ENCODE results near the gene PRDM10. TPM values are rescaled to one million over a fixed set of nuclear protein-coding genes. Genes with fewer than 3 reads are reported as not detected.

Gene PRDM10
- total and polyA plus RNA-seq, 7 experiments from 2014 or later = 2.5 to 16.3 (median 13.4) TPM

DNA sequence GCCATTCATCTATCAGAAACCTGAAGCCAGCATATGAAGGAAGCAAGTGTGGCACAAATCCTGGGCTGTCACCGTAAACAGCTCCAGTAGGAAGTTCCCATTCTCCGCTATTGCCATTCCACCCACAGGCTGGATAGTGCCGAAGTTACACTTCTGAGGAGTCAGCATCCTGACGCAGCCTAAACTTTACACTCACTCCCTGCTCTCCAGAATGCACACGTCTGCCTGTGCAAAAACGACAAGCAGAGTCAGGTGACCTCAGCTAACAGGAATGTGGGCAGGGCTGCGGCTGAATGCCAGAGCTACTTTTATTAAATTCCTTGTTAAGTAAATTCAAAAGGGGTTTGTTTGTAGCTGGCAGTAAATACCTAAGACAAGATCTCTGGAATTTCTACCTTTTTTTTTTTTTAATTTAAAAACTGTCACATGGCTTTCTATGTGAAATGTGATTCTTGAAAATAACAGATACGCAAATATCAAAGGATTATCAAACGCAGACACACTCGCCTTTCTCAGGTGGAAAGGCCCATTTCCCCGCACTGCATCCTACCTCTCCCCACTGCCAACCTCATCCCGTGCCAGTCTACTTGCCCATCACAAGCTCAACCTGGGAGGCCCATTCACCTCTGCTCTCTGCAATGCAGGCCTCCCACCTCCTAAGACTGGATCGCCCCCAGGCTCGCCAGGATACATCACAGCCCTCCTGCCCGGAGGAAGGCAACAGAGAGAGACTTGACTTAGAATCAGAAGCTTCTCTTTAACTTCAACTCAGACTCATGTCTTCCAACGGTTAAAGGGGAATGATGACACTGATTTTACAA lies 140.7 kb downstream of the PRDM10 start:
- Histone ChIP-seq H3K9me3 (ENCODE audit: control insufficient read depth in 2 of 3, low read length in 3 of 3) (no peaks in the 10 kb centered on the region), H3K4me1 (ENCODE audit: control insufficient read depth in 2 of 2, insufficient read depth in 2 of 2, low read length in 2 of 2) (peaks cover 0 to 37% of the 10 kb centered on the region in 2 donors), H3K27me3 (ENCODE audit: control insufficient read depth in 2 of 2, insufficient read depth in 2 of 2, low read length in 2 of 2) (no peaks in the 10 kb centered on the region), H3K4me3 (ENCODE audit: low read length) (no peak overlapping the region), H3K27ac (ENCODE audit: low read depth, low read length) (peak overlapping the region; percentile 25), H3K36me3 (ENCODE audit: control insufficient read depth in 2 of 3, insufficient read depth in 3 of 3, low read length in 3 of 3) (peaks cover 0 to 42% (median 15%) of the 10 kb centered on the region in 3 experiments)
- H3K27me3 Mint-ChIP-seq = no peaks in the 10 kb centered on the region
- H3K4me3 Mint-ChIP-seq = peak overlapping the region in 6 of 10 donors; percentile 22 to 69 (median 54)
- peaks cover 17 to 71% (median 66%) of the 10 kb centered on the region in 5 donors for H3K36me3 Mint-ChIP-seq
- peak overlapping the region; percentile 84 to 98 (median 95) for H3K27ac Mint-ChIP-seq
- ATAC-seq (no peak), DNase-seq (no peak)
- peaks cover 21 to 72% (median 56%) of the 10 kb centered on the region in 7 donors for H3K4me1 Mint-ChIP-seq
- no peaks in the 10 kb centered on the region for H3K9me3 Mint-ChIP-seq
- CTCF ChIA-PET = interaction anchor here (0.6 to 1.7 kb wide), 4 partner anchors 20 to 233 kb away, joined by 3 to 5 read pairs (median 4); no protein-coding TSS in a partner anchor
- intact Hi-C loops (cut with micrococcal nuclease) = loop anchor here in 1 of 2 donors (1.0 kb wide), 1 partner anchor 9 kb away; no protein-coding TSS in a partner anchor
- POLR2A ChIA-PET = interaction anchor here (0.6 to 6.1 kb wide), 18 partner anchors 8 to 257 kb away, joined by 3 to 66 read pairs (median 4); partner anchors contain the start of genes PRDM10 and TMEM45B

DNA sequence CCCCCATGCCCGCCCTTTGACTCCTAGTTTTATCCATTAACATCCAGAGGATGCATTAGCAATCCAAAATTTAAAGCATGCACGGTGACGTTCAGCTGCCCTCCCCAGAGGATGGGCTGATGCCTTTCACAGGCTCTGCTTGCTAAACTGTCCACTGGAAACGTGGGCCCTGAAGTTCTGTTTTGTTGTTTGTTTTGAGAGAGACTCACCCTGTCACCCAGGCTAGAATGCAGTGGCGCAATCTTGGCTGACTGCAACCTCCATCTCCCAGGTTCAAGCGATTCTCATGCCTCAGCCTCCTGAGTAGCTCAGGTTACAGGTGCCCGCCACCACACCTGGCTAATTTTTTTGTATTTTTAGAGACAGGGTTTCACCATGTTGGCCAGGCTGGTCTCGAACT lies 146.6 kb downstream of the PRDM10 start:
- ATAC-seq (no peak), DNase-seq (no peak)
- ChIA-PET POLR2A (interaction anchor here (3.5 to 5.3 kb wide), 3 partner anchors 9 to 52 kb away, joined by 20 to 79 read pairs (median 38); partner anchors contain the start of gene TMEM45B), CTCF (interaction anchor here (1.4 kb wide), 1 partner anchor 26 kb away, joined by 4 read pairs; no protein-coding TSS in a partner anchor)
- Histone ChIP-seq H3K4me3 (ENCODE audit: low read length) (no peak overlapping the region), H3K36me3 (ENCODE audit: control insufficient read depth in 2 of 3, insufficient read depth in 3 of 3, low read length in 3 of 3) (no peaks in the 10 kb centered on the region), H3K27ac (ENCODE audit: low read depth, low read length) (no peak overlapping the region), H3K4me1 (ENCODE audit: control insufficient read depth in 2 of 2, insufficient read depth in 2 of 2, low read length in 2 of 2) (peaks cover 14 to 44% of the 10 kb centered on the region in 2 donors), H3K9me3 (ENCODE audit: control insufficient read depth in 2 of 3, low read length in 3 of 3) (no peaks in the 10 kb centered on the region), H3K27me3 (ENCODE audit: control insufficient read depth in 2 of 2, insufficient read depth in 2 of 2, low read length in 2 of 2) (no peaks in the 10 kb centered on the region)
- Mint-ChIP-seq H3K36me3 (peaks cover 0 to 45% (median 25%) of the 10 kb centered on the region in 5 donors), H3K27ac (peak overlapping the region in 6 of 9 donors; percentile 10 to 99 (median 95)), H3K4me1 (peaks cover 20 to 82% (median 66%) of the 10 kb centered on the region in 7 donors), H3K9me3 (peaks cover 0 to 2% (median 0%) of the 10 kb centered on the region in 11 donors), H3K27me3 (peaks cover 0 to 2% (median 0%) of the 10 kb centered on the region in 5 donors), H3K4me3 (no peak overlapping the region)
- intact Hi-C loops (cut with micrococcal nuclease) = no loop called here

DNA sequence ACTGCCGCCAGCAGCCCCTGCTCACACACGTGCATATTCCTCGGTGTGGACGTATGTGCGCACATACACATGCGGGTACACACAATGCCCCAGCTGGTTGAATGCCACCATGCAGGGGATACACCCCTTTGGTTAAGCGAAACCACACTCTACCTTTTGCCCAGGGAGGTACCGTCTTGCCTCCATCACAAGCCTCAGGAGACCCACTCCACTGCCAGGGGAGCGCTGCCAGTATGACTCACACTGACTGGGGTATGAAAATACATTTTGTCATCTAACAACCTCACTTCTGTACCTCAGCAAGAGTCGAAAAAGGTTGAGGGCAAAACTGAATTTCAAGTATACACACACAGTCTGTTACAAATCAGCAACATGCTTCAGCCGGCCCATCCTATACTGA lies 147.5 kb downstream of the PRDM10 start:
- peaks cover 14 to 35% of the 10 kb centered on the region in 2 donors for H3K4me1 ChIP-seq (ENCODE audit: control insufficient read depth in 2 of 2, insufficient read depth in 2 of 2, low read length in 2 of 2)
- no peak for ATAC-seq
- Mint-ChIP-seq H3K36me3 (peaks cover 0 to 45% (median 29%) of the 10 kb centered on the region in 5 donors), H3K27ac (peak overlapping the region; percentile 94 to 99 (median 98)), H3K9me3 (peaks cover 0 to 2% (median 0%) of the 10 kb centered on the region in 11 donors), H3K4me3 (peak overlapping the region in 6 of 10 donors; percentile 17 to 73 (median 50)), H3K27me3 (peaks cover 0 to 2% (median 0%) of the 10 kb centered on the region in 5 donors), H3K4me1 (peaks cover 20 to 78% (median 65%) of the 10 kb centered on the region in 7 donors)
- intact Hi-C loops (cut with micrococcal nuclease) = no loop called here
- POLR2A ChIA-PET = interaction anchor here (0.8 to 5.3 kb wide), 10 partner anchors 10 to 68 kb away, joined by 3 to 79 read pairs (median 14); partner anchors contain the start of genes NFRKB and TMEM45B
- no peak overlapping the region for H3K4me3 ChIP-seq (ENCODE audit: low read length)
- no peaks in the 10 kb centered on the region for H3K9me3 ChIP-seq (ENCODE audit: control insufficient read depth in 2 of 3, low read length in 3 of 3)
- H3K27ac ChIP-seq (ENCODE audit: low read depth, low read length) = no peak overlapping the region
- CTCF ChIA-PET = interaction anchor here (1.4 to 2.4 kb wide), 3 partner anchors 13 to 69 kb away, joined by 4 to 11 read pairs (median 5); no protein-coding TSS in a partner anchor
- no peak for DNase-seq
- no peaks in the 10 kb centered on the region for H3K27me3 ChIP-seq (ENCODE audit: control insufficient read depth in 2 of 2, insufficient read depth in 2 of 2, low read length in 2 of 2)
- no peaks in the 10 kb centered on the region for H3K36me3 ChIP-seq (ENCODE audit: control insufficient read depth in 2 of 3, insufficient read depth in 3 of 3, low read length in 3 of 3)

DNA sequence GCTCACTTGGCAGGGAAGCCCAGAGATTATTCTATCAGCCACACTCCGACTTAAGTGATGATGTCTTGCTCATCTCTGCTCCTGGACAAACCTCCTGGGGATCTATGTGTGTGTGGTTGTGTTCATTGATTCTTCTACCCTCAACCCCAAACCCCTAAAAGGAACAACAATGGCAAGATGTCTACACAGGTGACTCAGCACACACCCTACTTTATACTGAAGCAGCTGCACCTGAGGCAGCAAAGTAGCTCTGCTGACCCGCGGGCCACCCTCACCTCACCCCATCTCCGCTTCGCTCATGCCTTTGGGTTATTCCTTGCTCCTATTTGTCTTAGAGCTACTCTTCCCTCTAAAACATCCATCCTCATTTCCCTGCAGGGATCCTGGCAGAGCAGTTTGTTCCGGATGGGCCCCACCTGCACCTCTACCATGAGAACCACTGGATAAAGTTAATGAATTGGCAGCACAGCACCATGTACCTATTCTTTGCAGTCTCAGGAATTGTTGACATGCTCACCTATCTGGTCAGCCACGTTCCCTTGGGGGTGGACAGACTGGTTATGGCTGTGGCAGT lies 148.3 kb downstream of the PRDM10 start:
- H3K36me3 ChIP-seq (ENCODE audit: control insufficient read depth in 2 of 3, insufficient read depth in 3 of 3, low read length in 3 of 3) = no peaks in the 10 kb centered on the region
- ATAC-seq (peak; percentile 22), DNase-seq (no peak)
- peak overlapping the region; percentile 45 to 84 (median 74) for H3K4me3 Mint-ChIP-seq
- CTCF ChIA-PET = interaction anchor here (0.5 to 2.4 kb wide), 9 partner anchors 12 to 291 kb away, joined by 3 to 11 read pairs (median 4); partner anchors contain the start of gene TMEM45B
- H3K4me1 Mint-ChIP-seq = peaks cover 17 to 74% (median 57%) of the 10 kb centered on the region in 7 donors
- peaks cover 0 to 2% (median 0%) of the 10 kb centered on the region in 5 donors for H3K27me3 Mint-ChIP-seq
- intact Hi-C loops (cut with micrococcal nuclease) = loop anchor here (1.0 kb wide), 6 partner anchors 39 to 215 kb away; partner anchors contain the start of genes APLP2 (in 1 of the 2), NFRKB (in 1 of the 2), PRDM10 (in 1 of the 2) and TMEM45B (in 1 of the 2)
- H3K4me1 ChIP-seq (ENCODE audit: control insufficient read depth in 2 of 2, insufficient read depth in 2 of 2, low read length in 2 of 2) = peaks cover 14 to 28% of the 10 kb centered on the region in 2 donors
- peak overlapping the region; percentile 68 for H3K27ac ChIP-seq (ENCODE audit: low read depth, low read length)
- peaks cover 0 to 2% (median 0%) of the 10 kb centered on the region in 11 donors for H3K9me3 Mint-ChIP-seq
- POLR2A ChIA-PET = interaction anchor here (0.9 to 5.3 kb wide), 20 partner anchors 8 to 149 kb away, joined by 3 to 79 read pairs (median 6); partner anchors contain the start of genes NFRKB, PRDM10 and TMEM45B
- peaks cover 0 to 40% (median 23%) of the 10 kb centered on the region in 5 donors for H3K36me3 Mint-ChIP-seq
- H3K4me3 ChIP-seq (ENCODE audit: low read length) = peak overlapping the region; percentile 21
- H3K9me3 ChIP-seq (ENCODE audit: control insufficient read depth in 2 of 3, low read length in 3 of 3) = no peaks in the 10 kb centered on the region
- no peaks in the 10 kb centered on the region for H3K27me3 ChIP-seq (ENCODE audit: control insufficient read depth in 2 of 2, insufficient read depth in 2 of 2, low read length in 2 of 2)
- peak overlapping the region; percentile 94 to 99 (median 98) for H3K27ac Mint-ChIP-seq

DNA sequence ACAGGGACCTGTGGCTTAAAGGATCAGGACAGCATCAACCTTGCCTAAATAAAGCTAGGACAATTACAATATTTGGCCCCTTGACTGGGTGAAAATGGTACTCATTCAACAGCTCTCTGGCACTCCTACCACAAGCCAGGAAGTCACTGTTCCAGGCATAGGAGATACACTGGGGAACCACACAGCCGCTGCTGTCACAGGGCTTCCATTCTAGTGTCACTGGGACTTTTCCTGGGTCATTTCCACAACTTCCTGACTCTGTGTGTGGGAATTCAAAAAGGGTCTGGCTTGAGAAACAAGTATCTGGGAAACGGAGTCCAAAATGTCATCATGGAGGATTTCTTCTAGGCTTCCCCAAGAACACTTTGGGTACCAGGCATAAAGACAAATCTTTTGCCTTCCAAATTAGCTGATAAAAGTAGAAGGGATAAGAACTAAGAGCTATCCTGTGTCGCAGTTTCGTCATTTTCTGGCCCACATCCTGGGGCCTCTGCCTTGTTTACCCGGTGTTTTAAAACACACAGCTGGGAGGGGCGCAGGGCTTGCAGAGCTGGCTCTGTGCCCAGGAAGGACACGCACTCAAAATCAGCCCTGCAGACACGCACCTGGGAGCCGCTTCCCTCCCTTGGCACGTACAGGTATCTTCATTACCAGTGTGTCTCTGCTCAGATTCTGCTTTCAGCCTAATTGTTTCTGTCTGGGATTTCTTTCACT lies 149.0 kb downstream of the PRDM10 start:
- peak; percentile 94 for ATAC-seq
- Histone ChIP-seq H3K27ac (ENCODE audit: low read depth, low read length) (peak overlapping the region; percentile 68), H3K27me3 (ENCODE audit: control insufficient read depth in 2 of 2, insufficient read depth in 2 of 2, low read length in 2 of 2) (no peaks in the 10 kb centered on the region), H3K4me1 (ENCODE audit: control insufficient read depth in 2 of 2, insufficient read depth in 2 of 2, low read length in 2 of 2) (peaks cover 14 to 24% of the 10 kb centered on the region in 2 donors), H3K9me3 (ENCODE audit: control insufficient read depth in 2 of 3, low read length in 3 of 3) (no peaks in the 10 kb centered on the region), H3K36me3 (ENCODE audit: control insufficient read depth in 2 of 3, insufficient read depth in 3 of 3, low read length in 3 of 3) (no peaks in the 10 kb centered on the region), H3K4me3 (ENCODE audit: low read length) (peak overlapping the region; percentile 21)
- peaks cover 0 to 2% (median 0%) of the 10 kb centered on the region in 5 donors for H3K27me3 Mint-ChIP-seq
- CTCF ChIA-PET = interaction anchor here (0.5 to 2.4 kb wide), 8 partner anchors 11 to 279 kb away, joined by 3 to 11 read pairs (median 4); partner anchors contain the start of gene TMEM45B
- H3K36me3 Mint-ChIP-seq = peaks cover 0 to 40% (median 19%) of the 10 kb centered on the region in 5 donors
- POLR2A ChIA-PET = interaction anchor here (0.6 to 5.3 kb wide), 21 partner anchors 8 to 149 kb away, joined by 3 to 79 read pairs (median 6); partner anchors contain the start of genes NFRKB, PRDM10 and TMEM45B
- intact Hi-C loops (cut with micrococcal nuclease) = loop anchor here (1.0 to 2.0 kb wide), 9 partner anchors 8 to 216 kb away; partner anchors contain the start of genes NFRKB (in 2 of the 2), APLP2 (in 1 of the 2), PRDM10 (in 1 of the 2) and TMEM45B (in 1 of the 2)
- peak; percentile 34 to 96 (median 93) for DNase-seq
- peaks cover 0 to 2% (median 0%) of the 10 kb centered on the region in 11 donors for H3K9me3 Mint-ChIP-seq
- peak overlapping the region; percentile 94 to 99 (median 98) for H3K27ac Mint-ChIP-seq
- H3K4me1 Mint-ChIP-seq = peaks cover 17 to 68% (median 51%) of the 10 kb centered on the region in 7 donors
- peak overlapping the region; percentile 49 to 84 (median 74) for H3K4me3 Mint-ChIP-seq

Data from naive thymus-derived CD4-positive, alpha-beta T cell (primary cell).